Measurements from ENCODE around the gene GRIK2.

The GRIK2 gene

DNA sequence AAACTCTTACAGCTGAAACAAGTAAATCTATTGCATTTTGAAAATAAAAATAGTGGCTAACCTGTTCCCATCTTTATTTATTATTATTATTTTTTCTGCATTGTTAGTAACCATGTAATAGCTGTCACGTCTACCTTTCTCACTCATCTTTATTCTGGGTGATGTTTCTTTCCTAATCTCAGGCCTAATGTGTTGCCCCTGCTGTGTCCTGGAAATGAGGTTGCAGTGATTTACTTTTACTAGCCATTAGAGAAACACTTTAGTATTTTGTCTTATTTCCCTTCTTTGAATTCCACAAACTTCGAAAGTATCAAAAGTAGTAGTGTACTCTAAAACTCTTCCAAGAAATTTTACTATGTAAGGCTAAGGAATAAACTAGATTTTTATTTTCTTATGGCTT, 546.9 kb downstream of the GRIK2 start:
- no peaks in the 10 kb centered on the region for H3K27me3 ChIP-seq (replicated peaks)
- TF ChIP-seq, protein P1, sequence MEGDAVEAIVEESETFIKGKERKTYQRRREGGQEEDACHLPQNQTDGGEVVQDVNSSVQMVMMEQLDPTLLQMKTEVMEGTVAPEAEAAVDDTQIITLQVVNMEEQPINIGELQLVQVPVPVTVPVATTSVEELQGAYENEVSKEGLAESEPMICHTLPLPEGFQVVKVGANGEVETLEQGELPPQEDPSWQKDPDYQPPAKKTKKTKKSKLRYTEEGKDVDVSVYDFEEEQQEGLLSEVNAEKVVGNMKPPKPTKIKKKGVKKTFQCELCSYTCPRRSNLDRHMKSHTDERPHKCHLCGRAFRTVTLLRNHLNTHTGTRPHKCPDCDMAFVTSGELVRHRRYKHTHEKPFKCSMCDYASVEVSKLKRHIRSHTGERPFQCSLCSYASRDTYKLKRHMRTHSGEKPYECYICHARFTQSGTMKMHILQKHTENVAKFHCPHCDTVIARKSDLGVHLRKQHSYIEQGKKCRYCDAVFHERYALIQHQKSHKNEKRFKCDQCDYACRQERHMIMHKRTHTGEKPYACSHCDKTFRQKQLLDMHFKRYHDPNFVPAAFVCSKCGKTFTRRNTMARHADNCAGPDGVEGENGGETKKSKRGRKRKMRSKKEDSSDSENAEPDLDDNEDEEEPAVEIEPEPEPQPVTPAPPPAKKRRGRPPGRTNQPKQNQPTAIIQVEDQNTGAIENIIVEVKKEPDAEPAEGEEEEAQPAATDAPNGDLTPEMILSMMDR (IDR thresholded peaks at IDR 0.05; ENCODE audit: low read depth, low read length, missing control alignments), result no peak
- H3K36me3 ChIP-seq (replicated peaks), result no peaks in the 10 kb centered on the region
- H3K4me3 ChIP-seq (ENCODE audit: low read depth, low read length), result no peak overlapping the region
- DNase-seq, result no peak
- in situ Hi-C loops (cut with HindIII; ENCODE audit: low pct_ligation_motif_present, low sequenced_read_pairs), result no loop called here
- no peak overlapping the region for H3K27ac ChIP-seq

DNA sequence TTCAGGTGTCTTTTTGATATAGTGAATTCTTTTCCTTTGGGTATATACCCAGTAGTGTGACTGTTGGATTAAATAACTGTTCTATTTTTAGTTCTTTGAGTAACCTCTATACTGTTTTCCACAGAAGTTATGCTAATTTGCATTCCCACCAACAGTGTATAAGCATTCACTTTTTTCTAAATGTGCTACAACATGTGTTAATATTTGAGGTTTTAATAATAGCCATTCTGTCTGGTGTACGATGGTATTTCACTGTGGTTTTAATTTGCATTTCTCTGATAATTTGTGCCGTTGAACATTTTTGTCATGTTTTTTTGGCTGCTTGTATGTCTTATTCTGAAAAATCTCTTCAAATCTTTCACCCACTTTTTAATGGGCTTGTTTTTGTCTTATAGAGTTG, 563.5 kb downstream of the GRIK2 start:
- TF ChIP-seq, protein P1 (IDR thresholded peaks at IDR 0.05; ENCODE audit: low read depth, low read length, missing control alignments), result no peak
- in situ Hi-C loops (cut with HindIII; ENCODE audit: low pct_ligation_motif_present, low sequenced_read_pairs), result no loop called here
- no peak for DNase-seq

DNA sequence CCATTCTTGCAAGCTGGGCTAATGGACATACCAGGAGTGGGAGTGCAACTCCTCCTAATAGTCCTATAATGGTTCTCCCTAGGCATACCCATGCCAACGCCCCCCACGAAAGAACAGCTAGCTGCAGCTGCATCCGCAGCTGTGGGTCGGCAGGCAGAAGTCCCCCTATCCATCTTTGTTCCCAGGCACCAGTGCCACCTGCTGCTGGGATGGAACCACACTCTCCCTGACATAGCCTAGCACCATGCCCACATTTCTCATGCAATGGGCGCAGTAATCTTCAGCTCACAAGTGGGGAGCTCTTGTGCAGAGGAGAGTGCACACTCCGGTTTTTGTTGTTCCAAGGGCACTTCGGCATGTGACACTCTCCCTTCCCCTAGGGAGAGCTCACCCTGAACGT, 567.8 kb downstream of the GRIK2 start:
- in situ Hi-C loops (cut with HindIII; ENCODE audit: low pct_ligation_motif_present, low sequenced_read_pairs), result no loop called here
- H3K27me3 ChIP-seq (replicated peaks), result no peaks in the 10 kb centered on the region

More for the DNA sequence above, 563.5 kb downstream of the GRIK2 start:
- H3K27me3 ChIP-seq (replicated peaks), result no peaks in the 10 kb centered on the region
- H3K4me3 ChIP-seq (ENCODE audit: low read depth, low read length), result no peak overlapping the region
- H3K36me3 ChIP-seq (replicated peaks), result no peaks in the 10 kb centered on the region
- H3K27ac ChIP-seq, result no peak overlapping the region

DNA sequence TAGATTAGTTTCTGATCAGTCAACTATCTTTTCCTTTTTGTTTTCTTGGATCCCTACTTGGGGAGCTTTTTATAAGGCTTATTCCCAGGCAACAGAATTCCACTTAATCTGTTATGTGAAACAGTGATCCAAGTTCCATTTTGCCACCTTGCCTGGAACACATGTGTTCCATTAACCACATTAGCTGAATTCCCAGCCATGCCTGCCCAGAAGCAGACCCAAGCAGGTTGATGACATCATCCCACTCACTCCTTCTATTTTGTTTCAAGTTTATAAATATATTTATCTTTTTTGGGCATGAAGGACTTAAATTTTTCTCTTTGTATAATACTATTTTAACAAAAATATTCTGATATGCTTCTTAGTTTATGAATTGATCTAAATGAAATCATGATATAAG, 587.4 kb downstream of the GRIK2 start:
- Histone ChIP-seq H3K36me3 (replicated peaks) (no peaks in the 10 kb centered on the region), H3K4me3 (ENCODE audit: low read depth, low read length) (no peak overlapping the region), H3K27ac (no peak overlapping the region), H3K27me3 (replicated peaks) (no peaks in the 10 kb centered on the region)
- TF ChIP-seq, protein P1 (IDR thresholded peaks at IDR 0.05; ENCODE audit: low read depth, low read length, missing control alignments), result no peak
- DNase-seq, result no peak
- in situ Hi-C loops (cut with HindIII; ENCODE audit: low pct_ligation_motif_present, low sequenced_read_pairs), result no loop called here

More for the DNA sequence above, 567.8 kb downstream of the GRIK2 start:
- no peak overlapping the region for H3K4me3 ChIP-seq (ENCODE audit: low read depth, low read length)
- TF ChIP-seq, protein P1 (IDR thresholded peaks at IDR 0.05; ENCODE audit: low read depth, low read length, missing control alignments), result no peak
- H3K36me3 ChIP-seq (replicated peaks), result no peaks in the 10 kb centered on the region
- DNase-seq, result no peak
- H3K27ac ChIP-seq, result no peak overlapping the region

DNA sequence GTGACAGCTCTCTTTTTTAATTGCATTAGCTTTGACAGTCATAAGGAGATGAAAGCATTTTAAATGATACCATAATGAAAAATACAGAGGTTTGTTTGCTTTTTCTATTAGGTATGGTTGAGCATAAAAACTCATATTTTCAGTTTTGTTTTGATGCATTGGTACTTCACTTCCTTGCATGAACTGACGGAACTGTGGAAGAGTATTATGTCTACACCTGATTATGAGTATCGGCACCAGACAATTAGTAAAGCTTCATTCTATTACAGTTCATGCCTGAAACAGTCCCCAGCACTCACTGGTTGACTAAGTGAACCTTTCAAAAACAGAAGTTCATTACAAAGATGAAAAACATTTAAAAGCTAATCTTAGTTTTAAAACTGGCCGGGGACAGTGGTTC, 593.0 kb downstream of the GRIK2 start:
- TF ChIP-seq, protein P1 (IDR thresholded peaks at IDR 0.05; ENCODE audit: low read depth, low read length, missing control alignments), result no peak
- in situ Hi-C loops (cut with HindIII; ENCODE audit: low pct_ligation_motif_present, low sequenced_read_pairs), result no loop called here
- H3K27me3 ChIP-seq (replicated peaks), result no peaks in the 10 kb centered on the region

DNA sequence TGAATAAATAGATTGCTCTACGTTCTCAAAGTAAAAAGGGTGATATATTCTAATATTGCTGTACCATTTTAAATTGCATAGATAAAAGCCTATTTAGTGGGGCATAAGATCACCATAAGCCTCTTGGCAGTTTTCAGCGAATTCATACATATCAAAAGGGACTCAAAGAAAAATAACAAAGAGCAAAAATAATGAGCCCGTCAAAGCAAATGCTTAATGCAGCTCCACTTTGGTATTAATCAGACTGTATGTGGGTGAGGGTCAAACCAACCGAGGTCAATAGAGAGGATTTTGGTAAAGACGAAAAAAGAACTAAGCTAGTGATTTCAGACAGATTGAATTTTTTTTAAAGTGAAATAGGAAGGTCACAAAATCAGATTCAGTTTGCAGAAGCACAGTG, 598.8 kb downstream of the GRIK2 start:
- no peak overlapping the region for H3K27ac ChIP-seq
- no peak overlapping the region for H3K4me3 ChIP-seq (ENCODE audit: low read depth, low read length)
- H3K27me3 ChIP-seq (replicated peaks), result no peaks in the 10 kb centered on the region
- no peaks in the 10 kb centered on the region for H3K36me3 ChIP-seq (replicated peaks)
- TF ChIP-seq, protein P1 (IDR thresholded peaks at IDR 0.05; ENCODE audit: low read depth, low read length, missing control alignments), result no peak
- in situ Hi-C loops (cut with HindIII; ENCODE audit: low pct_ligation_motif_present, low sequenced_read_pairs), result no loop called here
- DNase-seq, result no peak

More for the DNA sequence above, 593.0 kb downstream of the GRIK2 start:
- Histone ChIP-seq H3K27ac (no peak overlapping the region), H3K36me3 (replicated peaks) (no peaks in the 10 kb centered on the region), H3K4me3 (ENCODE audit: low read depth, low read length) (no peak overlapping the region)
- DNase-seq, result no peak

All from brain microvascular endothelial cell (primary cell).